GM12878 (cell line): ENCODE measurements around the gene NRXN3. TPM values are rescaled to one million over a fixed set of nuclear protein-coding genes. Genes with fewer than 3 reads are reported as not detected.

Experiments used
- ATAC-seq: fragments of 200-7000 bp; cut with Tn5 transposase; 3 replicates; pipeline ENCODE4 v1.9.1; 2020; ENCODE audit warnings: mild to moderate bottlenecking, moderate library complexity
- BruUV-seq: library from RNA; stranded (reverse); fragments of 400-500 nt; replicated peaks from 2 replicates; lab custom pipeline; 2021; lab: Mats Ljungman, UMichigan
- CTCF ChIA-PET: fragments of 300-600 bp; sonication (Branson Sonifier 250); formaldehyde crosslinking; extraction: SDS; loops from one replicate; lab custom pipeline; 2021; ENCODE audit warnings: inconsistent platforms; lab: Yijun Ruan, JAX
- POLR2A ChIA-PET: fragments of 350-600 bp; formaldehyde crosslinking; extraction: SDS; loops from one replicate; lab custom pipeline; 2021; ENCODE audit warnings: inconsistent platforms; lab: Charles Lee
- RAD21 ChIA-PET: fragments of 300-600 bp; sonication (Branson Sonifier 250); formaldehyde crosslinking; loops from one replicate; lab custom pipeline; 2023; ENCODE audit warnings: antibody characterized with exemption; ENCODE audit not compliant: unreplicated experiment; lab: Charles Lee
- SMC1A ChIA-PET: fragments of 300-600 bp; sonication (Branson Sonifier 250); formaldehyde crosslinking; loops from one replicate; lab custom pipeline; 2023; ENCODE audit not compliant: unreplicated experiment, uncharacterized antibody; lab: Charles Lee
- DNase-seq: peaks from one replicate; pipeline ENCODE4 v3.0.0-alpha.2; 2011; ENCODE audit warnings: low read depth, low spot score
- FAIRE-seq: peaks from 3 replicates; lab custom pipeline; 2011; peaks lifted over from hg19 to GRCh38; lab: Jason Lieb, UNC
- H2AFZ ChIP-seq: 2 replicates; pipeline ENCODE4 v1.6.0; 2011; ENCODE audit warnings: low read depth, low read length, control low read depth; ENCODE audit not compliant: control insufficient read depth
- H3K27ac ChIP-seq: 2 replicates; pipeline ENCODE4 v1.5.1; 2011; ENCODE audit warnings: control low read depth; ENCODE audit not compliant: control insufficient read depth, insufficient read depth
- H3K27me3 ChIP-seq, 2 experiments: replicated peaks in 1 of 2; 2 replicates each; pipeline versions ENCODE4 v1.6.0 to v1.6.1; 2011; ENCODE audit warnings: low read length in 1 of 2; ENCODE audit not compliant: control insufficient read depth in 2 of 2, insufficient read depth in 2 of 2
- H3K36me3 ChIP-seq, 2 experiments: 2 replicates each; pipeline ENCODE4 v1.5.1; 2011; ENCODE audit warnings: low read length in 1 of 2; ENCODE audit not compliant: control insufficient read depth in 2 of 2, insufficient read depth in 2 of 2
- H3K4me1 ChIP-seq: 2 replicates; pipeline ENCODE4 v1.6.1; 2011; ENCODE audit warnings: mild to moderate bottlenecking, low read length, moderate library complexity, mixed read lengths; ENCODE audit not compliant: control insufficient read depth, insufficient read depth
- H3K4me2 ChIP-seq: 2 replicates; pipeline ENCODE4 v1.6.0; 2011; ENCODE audit warnings: control low read depth; ENCODE audit not compliant: control insufficient read depth, insufficient read depth
- H3K4me3 ChIP-seq: fragments of 200-600 bp; sonication (generic); 2 replicates; pipeline ENCODE4 v1.5.1; 2016
- H3K79me2 ChIP-seq: 2 replicates; pipeline ENCODE4 v1.6.0; 2011; ENCODE audit warnings: low read length; ENCODE audit not compliant: control insufficient read depth, insufficient read depth
- H3K9ac ChIP-seq: 2 replicates; pipeline ENCODE4 v1.8.0; 2011; ENCODE audit warnings: low read length, control low read depth, mixed read lengths; ENCODE audit not compliant: control insufficient read depth, insufficient read depth
- H3K9me3 ChIP-seq: replicated peaks from 3 replicates; pipeline ENCODE4 v1.5.1; 2011; ENCODE audit warnings: mild to moderate bottlenecking, low read length; ENCODE audit not compliant: control insufficient read depth, insufficient read depth
- H4K20me1 ChIP-seq: 2 replicates; pipeline ENCODE4 v1.6.0; 2011; ENCODE audit not compliant: control insufficient read depth, insufficient read depth
- EGR1 ChIP-seq, 2 experiments: IDR thresholded peaks; 1 replicate in 1 of 2; 2 replicates in 1 of 2; pipeline ENCODE4 v1.6.1; 2011 to 2012; ENCODE audit warnings: low read depth in 2 of 2, low read length in 2 of 2, borderline replicate concordance in 1 of 2, mild to moderate bottlenecking in 1 of 2, moderate library complexity in 1 of 2
- EP300 ChIP-seq, 2 experiments: fragments of 150-350 bp in 1 of 2; IDR thresholded peaks; 2 replicates each; pipeline ENCODE4 v1.6.1; 2011 to 2012; ENCODE audit warnings: low read depth in 2 of 2, low read length in 2 of 2, borderline replicate concordance in 1 of 2, improper control_type of control experiment in 1 of 2, inconsistent platforms in 1 of 2; ENCODE audit not compliant: control insufficient read depth in 1 of 2
- MYC ChIP-seq: IDR thresholded peaks from 2 replicates; pipeline ENCODE4 v1.6.1; 2011; ENCODE audit warnings: mild to moderate bottlenecking, low read length, moderate library complexity, inconsistent platforms; ENCODE audit not compliant: insufficient read depth, insufficient replicate concordance, insufficient read length, severe bottlenecking
- NFIC ChIP-seq: IDR thresholded peaks from 2 replicates; pipeline ENCODE4 v1.6.1; 2012; ENCODE audit warnings: low read depth, mild to moderate bottlenecking, inconsistent platforms, low read length, moderate library complexity
- NFXL1 ChIP-seq: fragments of 450-650 bp; IDR thresholded peaks from 2 replicates; pipeline ENCODE4 v1.6.1; 2017; ENCODE audit warnings: antibody characterized with exemption, mild to moderate bottlenecking, borderline replicate concordance
- PAX5 ChIP-seq: IDR thresholded peaks from 2 replicates; pipeline ENCODE4 v1.6.1; 2011; ENCODE audit warnings: low read depth, low read length, borderline replicate concordance
- SIX5 ChIP-seq: IDR thresholded peaks from 2 replicates; pipeline ENCODE4 v1.6.1; 2011; ENCODE audit warnings: mild to moderate bottlenecking, low read depth, low read length, moderate library complexity; ENCODE audit not compliant: severe bottlenecking
- SMAD1 ChIP-seq: fragments of 450-650 bp; IDR thresholded peaks from 2 replicates; pipeline ENCODE4 v1.6.1; 2018; ENCODE audit warnings: mild to moderate bottlenecking, low read depth; ENCODE audit not compliant: partially characterized antibody
- SREBF1 ChIP-seq: IDR thresholded peaks from 2 replicates; pipeline ENCODE4 v1.6.1; 2012; ENCODE audit warnings: mild to moderate bottlenecking, low read length
- STAT3 ChIP-seq: IDR thresholded peaks from 2 replicates; pipeline ENCODE4 v1.6.1; 2011; ENCODE audit warnings: low read depth, low read length, improper control_type of control experiment
- TCF12 ChIP-seq: IDR thresholded peaks from 2 replicates; pipeline ENCODE4 v1.6.1; 2011; ENCODE audit warnings: low read depth, mild to moderate bottlenecking, low read length
- ZNF274 ChIP-seq: IDR thresholded peaks from one replicate; pipeline ENCODE4 v1.8.0; 2011; ENCODE audit not compliant: insufficient read length, insufficient read depth
- ZZZ3 ChIP-seq: IDR thresholded peaks from 2 replicates; pipeline ENCODE4 v1.6.1; 2011; ENCODE audit warnings: low read depth; ENCODE audit not compliant: control insufficient read depth, insufficient read length
- WGBS: methylation state at CpG from one replicate; pipeline ENCODE4 v1.1.6; 2016; ENCODE audit warnings: low lambda C conversion rate; ENCODE audit not compliant: insufficient replicate concordance, insufficient coverage; ENCODE audit errors: missing lambda C conversion rate; 5-methylcytosine and 5-hydroxymethylcytosine counted together
- in situ Hi-C: fragments of 300-500 bp; cut with MboI; formaldehyde crosslinking; loops from 9 replicates; pipeline ENCODE4 v1.14.3; 2018; ENCODE audit warnings: mixed read lengths
- intact Hi-C: fragments of 100-400 bp; cut with micrococcal nuclease; formaldehyde crosslinking; loops from one replicate; pipeline ENCODE4 v1.14.2; 2022; ENCODE audit not compliant: unreplicated experiment
- polyA plus RNA-seq, 11 experiments: library from polyadenylated mRNA; depleted of rRNA in 4 of 11; unstranded in 6 of 11; stranded (reverse) in 5 of 11; fragments of >200 nt; fragmentation: Nextera tagmentation in 4 of 11; fragmentation: Illumina TruSeq in 1 of 11; extraction: Ambion mirVana in 4 of 11; extraction: Trizol in 1 of 11; gene quantifications; 1 replicate in 1 of 11; 2 replicates in 10 of 11; pipeline versions ENCODE4 v1.2.1 to v1.2.3, GENCODE V29; 2011 to 2016; ENCODE audit warnings: inconsistent platforms in 2 of 11, missing spikeins in 2 of 11, low read depth in 1 of 11
- total RNA-seq, 4 experiments: library from RNA; depleted of rRNA in 3 of 4; stranded (reverse); fragments of >200 nt in 3 of 4; fragmentation: Illumina TruSeq in 1 of 4; extraction: Trizol in 1 of 4; gene quantifications; 2 replicates each; pipeline versions ENCODE4 v1.2.1 to v1.2.3, GENCODE V29; 2013 to 2021
- TF ChIP-seq, protein P1 (sequence below): fragments of 450-650 bp; IDR thresholded peaks from 2 replicates; pipeline ENCODE4 v1.6.1; 2016; ENCODE audit warnings: mild to moderate bottlenecking
- TF ChIP-seq, protein P2 (sequence below): IDR thresholded peaks from 2 replicates; pipeline ENCODE4 v1.6.1; 2012; ENCODE audit warnings: low read length, inconsistent platforms

NRXN3 gene
- total and polyA plus RNA-seq, 10 of the 15 experiments (the other 5 are each of a cell fraction or from before 2014, with no cell fraction given), result 0.52 to 3.3 (median 1.4) TPM

DNA sequence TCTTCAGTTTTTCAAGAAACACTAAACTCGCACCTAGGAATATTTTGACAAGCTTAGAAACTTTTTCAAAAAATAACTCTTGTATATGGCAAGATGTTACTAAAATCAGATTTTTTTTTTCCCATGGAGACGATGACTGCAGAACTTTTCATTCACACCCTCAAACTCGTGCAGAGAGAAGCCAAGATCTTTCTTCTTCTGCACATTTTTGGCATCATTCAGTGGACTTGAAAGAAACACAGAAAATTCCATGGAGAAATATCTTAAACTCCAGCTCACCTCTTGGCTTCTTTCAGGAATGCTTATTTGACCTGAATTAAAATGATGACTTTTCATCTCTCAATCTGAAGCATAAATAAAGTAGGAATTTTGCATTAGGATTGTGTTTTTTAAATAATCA, 919.4 kb downstream of the NRXN3 start:
- POLR2A ChIA-PET, result no interaction called here
- DNase-seq (no peak), FAIRE-seq (no peak)
- Histone ChIP-seq H3K79me2 (no peaks in the 10 kb centered on the region), H3K4me2 (no peak overlapping the region), H2AFZ (no peak overlapping the region), H3K27me3 (no peaks in the 10 kb centered on the region), H3K4me3 (no peak overlapping the region)
- in situ Hi-C loops, result no loop called here
- BruUV-seq, result no TSS peak
- TF ChIP-seq STAT3 (no peak), NFIC (no peak), EP300 (IDR thresholded peaks at IDR 0.05; ENCODE audit: borderline replicate concordance in 1 of 2, control insufficient read depth in 1 of 2, low read depth in 2 of 2, low read length in 2 of 2) (no peak), SREBF1 (no peak), NFXL1 (no peak), ZNF274 (no peak), PAX5 (no peak), ZZZ3 (no peak), MYC (no peak), SIX5 (no peak), TCF12 (no peak), SMAD1 (no peak), EGR1 (IDR thresholded peaks at IDR 0.05; ENCODE audit: borderline replicate concordance in 1 of 2, low read depth in 2 of 2, low read length in 2 of 2) (no peak)
- TF ChIP-seq, protein P1, sequence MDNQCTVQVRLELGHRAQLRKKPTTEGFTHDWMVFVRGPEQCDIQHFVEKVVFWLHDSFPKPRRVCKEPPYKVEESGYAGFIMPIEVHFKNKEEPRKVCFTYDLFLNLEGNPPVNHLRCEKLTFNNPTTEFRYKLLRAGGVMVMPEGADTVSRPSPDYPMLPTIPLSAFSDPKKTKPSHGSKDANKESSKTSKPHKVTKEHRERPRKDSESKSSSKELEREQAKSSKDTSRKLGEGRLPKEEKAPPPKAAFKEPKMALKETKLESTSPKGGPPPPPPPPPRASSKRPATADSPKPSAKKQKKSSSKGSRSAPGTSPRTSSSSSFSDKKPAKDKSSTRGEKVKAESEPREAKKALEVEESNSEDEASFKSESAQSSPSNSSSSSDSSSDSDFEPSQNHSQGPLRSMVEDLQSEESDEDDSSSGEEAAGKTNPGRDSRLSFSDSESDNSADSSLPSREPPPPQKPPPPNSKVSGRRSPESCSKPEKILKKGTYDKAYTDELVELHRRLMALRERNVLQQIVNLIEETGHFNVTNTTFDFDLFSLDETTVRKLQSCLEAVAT, result no peak
- TF ChIP-seq, protein P2, sequence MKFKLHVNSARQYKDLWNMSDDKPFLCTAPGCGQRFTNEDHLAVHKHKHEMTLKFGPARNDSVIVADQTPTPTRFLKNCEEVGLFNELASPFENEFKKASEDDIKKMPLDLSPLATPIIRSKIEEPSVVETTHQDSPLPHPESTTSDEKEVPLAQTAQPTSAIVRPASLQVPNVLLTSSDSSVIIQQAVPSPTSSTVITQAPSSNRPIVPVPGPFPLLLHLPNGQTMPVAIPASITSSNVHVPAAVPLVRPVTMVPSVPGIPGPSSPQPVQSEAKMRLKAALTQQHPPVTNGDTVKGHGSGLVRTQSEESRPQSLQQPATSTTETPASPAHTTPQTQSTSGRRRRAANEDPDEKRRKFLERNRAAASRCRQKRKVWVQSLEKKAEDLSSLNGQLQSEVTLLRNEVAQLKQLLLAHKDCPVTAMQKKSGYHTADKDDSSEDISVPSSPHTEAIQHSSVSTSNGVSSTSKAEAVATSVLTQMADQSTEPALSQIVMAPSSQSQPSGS, result no peak
- TF ChIP-seq, all 136 proteins: peak for 0
- 15% methylated on average over 3 of the region's 3 CpGs for WGBS
- RAD21 ChIA-PET, result no interaction called here
- no peak for ATAC-seq
- H4K20me1 ChIP-seq, result no peaks in the 10 kb centered on the region
- intact Hi-C loops, result no loop called here
- no peaks in the 10 kb centered on the region for H3K36me3 ChIP-seq
- H3K9me3 ChIP-seq, result no peaks in the 10 kb centered on the region
- H3K27ac ChIP-seq, result no peak overlapping the region
- CTCF ChIA-PET, result no interaction called here
- no peak overlapping the region for H3K9ac ChIP-seq
- SMC1A ChIA-PET, result no interaction called here
- H3K4me1 ChIP-seq, result no peaks in the 10 kb centered on the region
